Pancreas (tissue), 10 donors: ENCODE data around the gene DACH1. TPM values are rescaled to one million over a fixed set of nuclear protein-coding genes. Genes with fewer than 3 reads are reported as not detected.

Experiments used
- ATAC-seq, 4 donors: fragments of 200-7000 bp; cut with Tn5 transposase; one replicate each; pipeline versions ENCODE4 v1.8.0 to v1.9.1; 2020; ENCODE audit warnings: mild to moderate bottlenecking in 4 of 4, moderate library complexity in 4 of 4
- DNase-seq, 6 donors: peaks; one replicate each; pipeline ENCODE4 v3.0.0-alpha.2; 2020
- FAIRE-seq: peaks from 2 replicates; lab custom pipeline; 2012; peaks lifted over from hg19 to GRCh38; lab: Jason Lieb, UNC
- H3K27ac ChIP-seq, 4 donors: fragments of 200-600 bp; sonication (generic); 1 replicate in 3 of 4; 2 replicates in 1 of 4; pipeline versions ENCODE4 v1.5.0 to v1.8.0; 2020
- H3K27me3 ChIP-seq, 4 donors: fragments of 200-600 bp; one replicate each; pipeline ENCODE4 v1.8.0; 2021
- H3K36me3 ChIP-seq, 3 donors: fragments of 200-600 bp; sonication (generic) in 1 of 3; one replicate each; pipeline versions ENCODE4 v1.5.0 to v1.8.0; 2020 to 2021
- H3K4me1 ChIP-seq, 3 donors: fragments of 200-600 bp; one replicate each; pipeline ENCODE4 v1.8.0; 2021
- H3K4me3 ChIP-seq, 4 donors: fragments of 200-600 bp; sonication (generic) in 2 of 4; one replicate each; pipeline versions ENCODE4 v1.5.0 to v1.8.0; 2020 to 2021
- H3K9me3 ChIP-seq, 4 donors: fragments of 200-600 bp; one replicate each; pipeline ENCODE4 v1.8.0; 2021
- CTCF ChIP-seq, 4 donors: fragments of 200-600 bp; sonication (generic) in 3 of 4; IDR thresholded peaks; one replicate each; pipeline versions ENCODE4 v1.5.0 to v1.8.0; 2021; ENCODE audit warnings: antibody characterized with exemption in 4 of 4
- whole genome bisulfite sequencing, 2 donors: extraction: QIAGEN DNeasy Blood & Tissue Kit; methylation state at CpG; one replicate each; pipeline ENCODE4 v1.1.7; 2013; 5-methylcytosine and 5-hydroxymethylcytosine counted together
- intact Hi-C, 3 donors: fragments of 100-400 bp; cut with DNase I; formaldehyde crosslinking; loops; one replicate each; pipeline versions ENCODE4 v1.11.1 to v1.14.2; 2022
- polyA plus RNA-seq, 2 donors: library from polyadenylated mRNA; stranded (reverse); fragments of 200-250 nt; gene quantifications; one replicate each; pipeline ENCODE4 v1.2.3, GENCODE V29; 2013
- total RNA-seq, 6 donors: library from RNA; stranded (reverse); fragmentation: NEBNext Ultra II Directional in 4 of 6; extraction: Animal tissue kit (Norgen Biotek cat#: 25700) in 4 of 6; gene quantifications; one replicate each; pipeline versions ENCODE4 v1.2.1 to v1.2.4, GENCODE V29; 2021 to 2023
- donor health status: healthy with polysubstance abuse.
- donor health status: DM: no; HTN: no; CAD: no; lungs with moderate emphysema.
- donor health status: DM: no; HTN: no; CAD: no.
- donor health status: control.
- donor health status: control.
- donor health status: Bipolar disorder and iron deficiency.
- donor health status: DM: yes; HTN: yes; CAD: no.
- donor health status: DM: no; HTN: no; CAD: no.
- donor health status: DM: no; HTN: no; CAD: no.
- donor health status: DM: yes; HTN: yes; CAD: no.

Gene DACH1
- total and polyA plus RNA-seq, 8 donors, result 0.73 to 5.5 (median 1.7) TPM

- Histone ChIP-seq H3K9me3 (no peaks in the 10 kb centered on the region), H3K36me3 (no peaks in the 10 kb centered on the region), H3K4me3 (no peak overlapping the region), H3K27ac (no peak overlapping the region), H3K4me1 (no peaks in the 10 kb centered on the region), H3K27me3 (no peaks in the 10 kb centered on the region)
- 83 to 91% methylated on average over 7 of the region's 7 CpGs for whole genome bisulfite sequencing, 2 donors
- ATAC-seq, result no peak
- no peak for TF ChIP-seq CTCF (IDR thresholded peaks at IDR 0.05)
- no peak for DNase-seq
- intact Hi-C loops, result no loop called here
- no peak for FAIRE-seq
These were observed 257.7 kb downstream of the DACH1 start for GRCh38 chr13:71609271-71609670.

- Histone ChIP-seq H3K27ac (no peak overlapping the region), H3K9me3 (no peaks in the 10 kb centered on the region), H3K27me3 (no peaks in the 10 kb centered on the region), H3K36me3 (no peaks in the 10 kb centered on the region), H3K4me1 (no peaks in the 10 kb centered on the region), H3K4me3 (no peak overlapping the region)
- intact Hi-C loops, result no loop called here
- FAIRE-seq (no peak), DNase-seq (no peak), ATAC-seq (no peak)
- 53 to 60% methylated on average over 2 of the region's 2 CpGs for WGBS, 2 donors
- TF ChIP-seq CTCF (IDR thresholded peaks at IDR 0.05), result no peak
These were observed 259.4 kb downstream of the DACH1 start for GRCh38 chr13:71607575-71607974.

GRCh38 chr13:71606818-71607217 is 260.2 kb downstream of the DACH1 start:
- no peak for TF ChIP-seq CTCF (IDR thresholded peaks at IDR 0.05)
- Histone ChIP-seq H3K27ac (no peak overlapping the region), H3K4me3 (no peak overlapping the region), H3K4me1 (no peaks in the 10 kb centered on the region), H3K9me3 (no peaks in the 10 kb centered on the region), H3K36me3 (no peaks in the 10 kb centered on the region), H3K27me3 (no peaks in the 10 kb centered on the region)
- DNase-seq, result no peak
- no peak for ATAC-seq
- no peak for FAIRE-seq
- intact Hi-C loops, result no loop called here

GRCh38 chr13:71605744-71606143 is 261.3 kb downstream of the DACH1 start:
- ATAC-seq, result no peak

GRCh38 chr13:71603255-71603654 is 263.7 kb downstream of the DACH1 start:
- ATAC-seq (no peak), FAIRE-seq (no peak), DNase-seq (no peak)
- Histone ChIP-seq H3K36me3 (no peaks in the 10 kb centered on the region), H3K4me3 (no peak overlapping the region), H3K4me1 (no peaks in the 10 kb centered on the region), H3K9me3 (no peaks in the 10 kb centered on the region), H3K27ac (no peak overlapping the region), H3K27me3 (no peaks in the 10 kb centered on the region)
- 83 to 95% methylated on average over 2 of the region's 2 CpGs for WGBS, 2 donors
- intact Hi-C loops, result no loop called here
- no peak for TF ChIP-seq CTCF (IDR thresholded peaks at IDR 0.05)

More at GRCh38 chr13:71605744-71606143, 261.3 kb downstream of the DACH1 start:
- WGBS, 2 donors, result 74 to 77% methylated on average over 2 of the region's 2 CpGs
- Histone ChIP-seq H3K4me1 (no peaks in the 10 kb centered on the region), H3K36me3 (no peaks in the 10 kb centered on the region), H3K27ac (no peak overlapping the region), H3K4me3 (no peak overlapping the region), H3K9me3 (no peaks in the 10 kb centered on the region), H3K27me3 (no peaks in the 10 kb centered on the region)
- no peak for FAIRE-seq
- no peak for DNase-seq
- intact Hi-C loops, result no loop called here
- no peak for TF ChIP-seq CTCF (IDR thresholded peaks at IDR 0.05)
